Stimulated activated CD4-positive, alpha-beta T cell treated with anti-CD3 and anti-CD28 coated beads, Interleukin-12 subunit alpha, Interleukin-12 subunit beta, amount 100 ng/mL, for 24 hours (primary cell): ENCODE data around the gene POLN.
"Not testable (repeated sequence)": the region's sequence is repeated elsewhere in the genome, so short reads cannot be mapped to it uniquely, and the experiment has no call there.

ENCODE experiments used
- DNase-seq, 2 experiments: peaks; one replicate each; pipeline ENCODE4 v3.0.0-alpha.2; 2020; ENCODE audit warnings: low read depth in 2 of 2

Gene POLN

DNA sequence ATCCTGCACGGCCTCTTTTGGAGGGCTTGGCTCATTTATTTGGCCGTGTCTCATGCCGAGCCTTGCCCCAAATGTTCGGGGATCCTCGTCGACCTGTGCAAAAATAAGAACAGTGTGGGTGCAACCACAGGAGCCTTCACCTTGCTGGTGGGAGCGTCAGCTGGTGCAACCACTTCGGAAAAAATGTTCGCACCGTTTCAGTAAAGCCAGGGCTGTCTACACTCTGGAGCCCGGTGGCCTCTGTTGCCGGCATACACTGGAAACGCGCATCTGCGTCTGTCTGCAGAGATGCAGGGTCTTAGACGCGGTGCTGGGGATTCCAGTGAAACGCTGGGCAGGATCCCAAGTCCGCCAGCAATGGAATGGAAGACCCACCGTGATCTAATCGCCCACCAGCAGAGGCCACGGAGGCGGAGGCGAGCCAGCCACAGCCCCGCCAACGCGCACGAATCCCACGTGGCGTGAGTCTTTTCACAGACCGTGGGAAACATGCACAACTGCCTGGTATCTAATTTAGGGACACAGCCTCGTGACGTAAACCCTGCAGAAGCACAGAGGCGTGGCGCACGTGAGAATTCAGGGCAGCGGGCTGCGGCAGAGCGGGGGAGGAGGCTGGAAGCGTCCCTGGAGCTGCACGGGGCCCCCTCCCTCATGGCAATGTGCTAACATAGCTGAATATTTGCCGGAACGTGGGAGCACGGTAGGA lies 33.8 kb upstream of the POLN start:
- no peak for DNase-seq

DNA sequence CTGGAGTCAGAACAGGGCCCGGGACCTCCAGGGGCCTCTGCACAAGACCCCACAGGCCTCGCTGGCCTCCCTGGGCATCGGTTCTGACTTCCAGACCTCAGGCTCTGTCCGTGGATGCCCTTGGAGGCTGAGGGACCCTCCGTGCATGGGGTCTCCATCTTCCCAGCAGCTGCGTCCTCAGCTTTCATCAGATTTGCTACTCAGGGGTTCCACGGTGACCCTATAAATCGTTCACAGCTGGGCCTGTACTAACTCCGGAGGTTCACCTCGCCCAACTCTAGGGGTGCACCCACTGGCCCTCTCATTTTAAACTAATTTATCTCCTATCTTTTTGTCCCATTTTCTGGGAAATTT lies 33.1 kb upstream of the POLN start:
- not testable (repeated sequence) for DNase-seq

DNA sequence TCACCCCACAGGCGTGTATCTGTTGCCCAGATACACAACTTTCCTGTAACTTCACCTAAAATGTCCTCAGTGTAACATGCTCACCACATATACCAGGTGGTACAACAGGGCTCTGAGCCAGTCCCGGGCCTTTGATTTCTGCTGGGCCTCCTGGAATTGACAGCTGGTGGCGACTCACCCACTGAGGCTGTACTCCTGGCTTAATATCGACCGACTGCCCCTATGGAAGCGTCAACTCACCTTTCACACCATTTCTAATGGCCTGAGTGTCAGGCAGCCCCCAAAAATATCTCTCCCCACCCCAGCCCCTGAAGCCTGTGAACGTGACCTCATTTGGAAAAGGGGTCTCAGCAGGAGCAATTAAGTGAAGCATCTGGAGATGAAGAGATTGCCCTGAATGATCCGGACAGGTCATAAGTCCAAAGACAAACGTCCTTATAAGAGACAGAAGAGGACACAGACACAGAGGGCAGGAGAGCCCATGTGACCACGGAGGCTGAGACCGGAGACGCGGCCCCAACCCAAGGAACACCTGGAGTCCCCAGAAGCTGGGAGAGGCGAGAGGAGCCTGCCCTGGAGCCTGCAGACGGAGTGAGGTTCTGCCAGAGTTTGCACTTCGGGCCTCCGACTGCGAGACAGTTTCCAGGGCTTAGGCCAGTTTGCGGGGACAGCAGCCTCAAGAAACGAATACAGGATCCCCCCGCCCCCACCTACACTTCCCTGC lies 32.6 kb upstream of the POLN start:
- no peak for DNase-seq

DNA sequence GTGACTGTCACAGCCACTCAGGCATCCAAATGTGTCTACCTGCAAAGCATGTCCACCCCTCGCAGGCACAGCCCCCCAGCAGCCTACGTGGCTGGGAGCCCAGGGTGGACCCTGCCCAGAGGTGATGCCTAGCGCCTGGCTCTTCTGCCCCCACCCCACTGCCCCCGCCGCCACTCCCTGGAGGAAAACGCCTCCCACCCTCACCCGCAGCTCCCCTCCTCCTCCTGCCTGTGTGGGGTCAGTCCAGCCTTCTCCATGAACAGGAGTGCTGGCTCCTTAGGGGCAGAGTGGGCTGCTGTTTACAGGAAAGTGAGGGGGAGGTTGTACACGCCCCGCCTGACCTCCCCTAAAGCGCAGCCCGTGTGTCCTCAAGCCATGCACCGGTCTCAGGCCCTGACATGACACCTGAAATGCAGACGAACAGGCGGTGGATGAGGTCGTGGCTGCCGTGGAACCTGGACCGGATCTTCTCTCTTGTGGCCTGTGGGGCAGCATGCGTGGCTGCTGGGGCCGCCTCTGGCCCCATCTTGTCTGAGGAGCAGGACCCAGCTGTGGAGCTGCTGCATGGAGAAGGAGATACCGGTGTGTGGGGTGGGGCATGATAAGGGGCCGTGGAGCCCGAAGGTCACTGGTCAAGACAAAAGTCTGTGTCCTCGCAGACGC lies 31.9 kb upstream of the POLN start:
- no peak for DNase-seq

DNA sequence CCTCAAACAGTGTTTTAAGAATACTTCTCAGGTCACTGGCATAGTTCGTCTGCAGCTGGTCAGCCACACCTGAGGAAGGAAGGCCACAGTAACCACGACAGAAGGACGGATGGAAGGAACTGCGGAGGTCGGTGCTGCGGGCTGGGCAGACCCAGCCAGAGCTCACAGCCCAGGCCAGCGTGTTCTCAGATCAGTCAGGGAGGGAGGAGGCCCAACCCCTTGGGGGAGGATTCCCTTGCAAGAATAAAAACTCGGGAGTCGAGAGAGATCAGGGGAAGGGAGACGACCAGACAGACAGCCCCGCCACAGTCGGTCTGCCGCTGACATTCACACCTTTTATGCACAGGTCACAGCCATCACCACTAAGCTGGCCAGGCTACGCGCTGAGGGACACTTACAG lies 31.3 kb upstream of the POLN start:
- DNase-seq: no peak

DNA sequence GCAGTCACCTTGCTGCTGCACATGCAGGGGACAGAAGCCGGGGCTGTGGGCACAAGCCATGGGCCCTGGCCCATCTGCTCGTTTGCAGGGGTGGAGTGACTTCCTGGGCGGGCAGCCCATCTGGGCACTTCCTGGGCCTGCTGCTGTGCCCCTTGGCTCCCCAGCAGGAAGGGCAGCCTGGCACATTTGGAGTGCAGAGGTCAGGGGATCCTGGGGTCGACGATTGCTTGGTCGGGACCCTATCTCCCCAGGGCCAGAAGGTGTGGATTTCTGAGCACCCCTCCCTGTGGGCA lies 30.9 kb upstream of the POLN start:
- no peak for DNase-seq

DNA sequence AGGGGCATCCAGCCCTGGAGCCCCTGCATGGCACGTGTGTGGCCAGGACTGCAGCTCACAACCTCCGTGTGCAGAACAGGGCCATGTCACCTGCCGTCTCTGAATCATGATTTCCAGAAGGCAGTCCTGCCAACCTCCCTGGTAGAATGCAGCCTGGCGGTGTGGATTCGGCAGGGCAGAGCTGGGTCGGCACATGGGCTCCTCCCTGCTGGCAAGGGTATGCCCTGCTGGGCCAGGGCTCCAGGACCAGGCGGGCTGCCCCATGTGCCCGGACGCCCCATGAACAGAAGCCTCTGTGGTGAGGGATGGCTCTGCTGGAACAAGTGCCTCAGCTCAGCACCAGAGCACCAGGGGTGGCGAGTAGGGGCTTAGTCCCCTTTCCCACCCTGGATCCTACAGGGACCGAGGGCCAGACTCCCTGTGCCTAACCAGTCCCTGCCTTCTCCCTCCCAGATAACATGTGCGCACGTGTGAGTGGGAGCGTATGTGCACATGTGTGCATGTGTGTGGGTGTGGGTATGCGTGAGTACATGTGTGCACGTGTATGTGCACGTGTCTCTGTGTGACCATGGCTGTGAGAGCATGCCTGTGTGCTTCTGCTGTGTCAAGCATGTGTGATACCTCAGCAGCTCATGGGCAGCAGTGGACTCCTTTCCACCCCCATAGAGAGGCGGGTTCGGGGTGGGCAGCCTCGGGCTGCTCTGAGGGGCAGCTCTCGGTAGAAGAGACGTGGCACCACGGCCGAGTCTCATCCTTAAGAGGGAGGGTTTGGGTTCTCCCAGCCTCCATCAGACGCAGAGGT lies 30.3 kb upstream of the POLN start:
- no peak for DNase-seq

DNA sequence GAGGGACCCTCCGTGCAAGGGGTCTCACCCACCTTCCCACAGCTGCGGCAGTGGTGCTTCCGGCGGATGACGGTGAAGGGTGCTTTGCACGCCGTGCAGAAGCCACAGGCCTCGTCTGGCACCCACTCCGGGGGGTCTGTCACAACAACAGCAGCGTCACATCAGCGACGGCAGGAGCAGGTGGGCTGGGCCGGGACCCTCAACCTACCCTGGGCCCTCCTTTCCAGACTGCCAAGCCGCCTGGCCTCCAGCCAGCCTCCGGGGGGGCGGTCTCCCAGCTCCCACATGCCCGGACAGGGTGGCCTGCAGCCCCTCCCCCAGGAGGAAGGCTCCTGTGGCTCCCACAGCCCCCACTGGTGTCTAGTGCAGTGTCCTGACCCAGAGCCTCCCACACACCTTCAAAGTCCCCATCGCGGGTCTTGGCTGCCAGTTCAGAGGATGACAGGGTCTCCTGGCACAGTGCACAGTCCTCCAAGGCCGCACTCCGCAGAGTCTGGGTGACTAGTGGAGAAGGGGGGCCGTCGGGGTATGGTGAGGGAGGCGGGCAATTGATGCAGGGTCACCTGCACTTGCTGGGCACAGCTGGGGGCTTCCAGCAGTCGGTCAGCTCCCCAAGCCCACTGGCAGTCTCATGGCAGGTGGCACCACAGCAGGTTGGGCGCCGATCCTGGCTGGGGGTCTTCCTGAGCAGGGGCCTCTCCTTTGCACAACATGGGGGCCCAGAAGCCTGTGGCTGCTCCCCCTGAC lies 29.5 kb upstream of the POLN start:
- DNase-seq: no peak

DNA sequence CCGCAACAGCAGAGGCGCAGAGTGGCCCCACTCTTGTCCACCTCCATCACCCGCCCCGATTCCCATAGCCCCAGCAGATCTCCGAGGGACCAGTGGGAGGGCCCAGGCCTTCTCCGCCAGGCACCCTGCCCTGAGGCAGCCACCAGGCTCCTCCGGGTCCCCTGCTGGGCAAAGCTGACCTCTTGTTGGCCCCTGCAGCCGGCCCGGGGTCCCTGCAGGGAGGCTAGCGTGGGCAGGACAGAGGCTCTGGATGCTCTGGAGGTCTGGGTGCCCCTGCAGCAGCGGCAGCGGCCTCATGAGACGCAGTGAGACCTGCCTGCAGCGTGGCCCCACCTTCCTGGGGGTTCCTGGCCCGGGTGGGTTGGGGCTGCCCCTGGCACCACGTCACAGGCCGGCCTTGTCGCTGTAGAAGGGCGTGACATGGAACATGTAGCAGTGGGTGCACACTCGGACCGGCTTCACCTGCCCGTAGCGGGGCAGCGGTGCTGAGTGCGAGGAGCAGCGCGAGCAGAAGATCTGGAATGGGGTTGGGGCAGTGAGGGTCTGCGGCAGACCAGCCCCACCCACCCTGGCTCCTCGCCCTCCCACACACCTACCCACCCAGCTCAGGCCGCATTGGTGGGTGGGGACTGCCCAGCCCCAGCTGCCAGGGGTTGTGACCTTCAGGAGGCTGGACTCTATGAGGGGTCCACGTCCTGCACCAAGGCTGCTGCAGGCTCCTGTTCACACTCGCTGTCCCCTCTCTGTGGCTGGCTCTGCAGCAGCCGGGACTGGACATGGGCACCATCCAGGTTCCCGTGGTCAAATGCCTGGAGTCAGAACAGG lies 28.6 kb upstream of the POLN start:
- no peak for DNase-seq

DNA sequence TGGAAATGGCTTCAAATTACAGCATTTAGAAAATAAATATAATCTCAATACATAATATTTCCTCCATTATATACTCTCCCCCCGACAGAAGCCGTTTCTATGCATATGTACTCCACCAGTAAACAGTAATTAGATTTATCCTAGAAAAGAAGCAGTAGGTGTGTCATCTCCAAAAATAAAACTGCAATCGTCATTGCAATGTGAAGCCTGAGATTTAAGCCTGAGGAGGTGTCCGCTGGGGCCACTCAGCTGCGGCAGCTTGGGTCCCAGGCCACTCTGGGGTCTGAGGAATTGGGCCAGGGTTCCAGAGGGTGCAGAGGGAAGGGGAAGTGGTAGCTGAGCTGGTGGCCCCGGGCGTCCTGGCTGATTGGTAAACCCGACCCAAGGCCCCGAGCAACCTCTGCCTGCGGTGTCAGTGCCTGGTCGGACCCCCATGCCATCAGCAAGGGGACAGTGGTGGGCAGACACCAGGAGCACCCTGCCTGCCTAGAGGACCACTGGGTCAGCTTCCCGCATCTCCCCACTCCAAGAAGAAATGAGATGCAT lies 27.8 kb upstream of the POLN start:
- DNase-seq: no peak

DNA sequence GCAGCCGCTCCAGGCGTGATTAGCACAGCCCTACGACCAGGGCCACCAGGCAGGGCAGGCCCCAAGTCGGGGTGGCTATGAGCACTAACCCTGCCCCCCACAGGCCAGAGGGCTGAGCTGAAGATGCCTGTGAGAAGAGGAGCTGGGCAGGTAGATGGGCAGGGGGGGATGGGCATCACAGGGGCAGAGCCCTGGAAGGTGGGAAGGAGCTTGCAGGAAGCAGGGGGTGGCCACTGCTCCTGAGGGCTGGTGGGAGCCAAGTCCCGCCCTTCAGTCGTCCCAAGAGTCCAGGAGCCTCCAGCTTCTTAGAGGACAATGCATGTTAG lies 27.2 kb upstream of the POLN start:
- DNase-seq: no peak

DNA sequence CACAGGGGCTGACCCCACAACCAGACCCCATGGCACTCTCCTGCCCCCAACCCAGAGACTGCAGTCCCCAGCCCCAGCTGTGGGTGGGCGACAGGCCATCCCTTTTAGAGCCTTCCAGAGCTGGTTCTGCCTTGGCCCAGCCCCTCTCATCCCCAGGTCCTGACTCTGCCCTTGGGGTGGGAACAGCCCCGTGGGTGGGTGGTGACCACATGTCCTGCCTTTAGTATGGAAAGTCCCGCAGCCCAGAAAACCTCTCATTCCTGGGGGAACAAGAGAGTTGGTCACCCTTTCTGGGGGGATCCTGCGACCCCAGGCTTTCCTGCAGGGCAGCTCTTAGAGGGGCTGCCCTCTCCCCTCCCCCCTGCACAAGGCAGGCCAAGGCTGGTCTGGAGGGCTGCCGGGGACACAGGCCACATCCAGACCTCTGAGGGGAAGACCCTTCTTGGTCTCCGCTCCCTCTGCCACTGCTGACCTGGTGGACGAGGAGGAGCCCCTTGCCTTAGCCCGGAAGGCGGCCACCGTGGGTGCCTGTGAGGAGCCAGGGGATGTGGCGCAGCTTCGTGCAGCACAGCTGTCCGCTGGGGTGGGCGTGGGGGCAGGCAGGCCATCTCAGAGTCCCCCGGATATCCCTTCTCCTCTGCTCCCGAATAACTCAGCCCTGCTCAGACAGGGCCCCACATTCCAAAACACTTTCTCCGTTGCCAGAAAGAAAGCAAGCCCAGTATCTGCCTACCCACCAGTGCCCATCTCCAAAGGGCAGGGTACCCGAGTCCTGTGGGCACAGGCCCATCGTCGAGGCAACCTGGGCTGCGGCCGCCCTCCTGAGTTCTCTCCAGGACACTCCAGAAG lies 26.7 kb upstream of the POLN start:
- DNase-seq: no peak

DNA sequence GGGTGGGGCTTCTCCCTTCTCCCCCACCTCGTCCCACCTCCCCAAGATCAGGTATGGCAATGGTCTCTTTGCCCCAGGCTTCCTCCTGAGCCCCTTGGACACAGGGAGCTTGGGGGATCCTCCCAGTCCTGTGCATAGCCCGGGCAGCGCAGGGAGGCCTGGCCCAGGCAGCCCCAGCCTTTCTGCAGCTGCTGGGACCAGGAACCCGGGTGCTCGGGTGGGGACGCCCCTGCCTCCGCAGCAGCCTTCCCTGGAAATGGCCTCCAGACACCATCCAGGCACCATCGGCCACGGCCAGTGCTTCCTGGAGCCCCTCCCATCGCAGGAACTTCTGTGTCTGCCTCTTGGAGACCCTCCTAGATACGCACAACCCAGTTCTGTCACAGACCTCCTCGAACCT lies 25.9 kb upstream of the POLN start:
- DNase-seq: no peak

DNA sequence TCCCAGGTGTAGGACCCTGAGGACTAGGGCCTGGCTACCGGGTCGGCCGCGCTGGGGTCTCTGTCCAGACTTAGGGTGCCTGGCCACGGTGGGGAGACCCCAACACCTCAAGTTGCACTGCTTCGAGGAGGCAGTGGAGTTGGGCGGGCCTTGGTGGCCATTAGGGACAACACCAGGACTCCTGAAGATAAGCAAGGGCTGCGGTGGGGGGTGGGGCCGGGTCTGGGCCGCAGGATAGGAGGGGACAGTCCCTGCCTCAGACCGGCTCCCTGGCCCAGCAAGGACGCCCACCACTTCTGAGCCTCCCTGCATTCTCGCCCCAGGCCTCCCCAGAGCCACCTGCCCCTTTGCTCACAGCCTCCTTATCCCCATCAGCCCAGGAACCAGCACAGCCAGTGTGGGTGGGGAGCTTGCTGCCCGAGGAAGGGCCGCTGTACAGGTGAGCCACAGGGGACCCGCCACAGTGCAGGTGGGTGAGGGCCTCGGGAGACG lies 25.4 kb upstream of the POLN start:
- no peak for DNase-seq

DNA sequence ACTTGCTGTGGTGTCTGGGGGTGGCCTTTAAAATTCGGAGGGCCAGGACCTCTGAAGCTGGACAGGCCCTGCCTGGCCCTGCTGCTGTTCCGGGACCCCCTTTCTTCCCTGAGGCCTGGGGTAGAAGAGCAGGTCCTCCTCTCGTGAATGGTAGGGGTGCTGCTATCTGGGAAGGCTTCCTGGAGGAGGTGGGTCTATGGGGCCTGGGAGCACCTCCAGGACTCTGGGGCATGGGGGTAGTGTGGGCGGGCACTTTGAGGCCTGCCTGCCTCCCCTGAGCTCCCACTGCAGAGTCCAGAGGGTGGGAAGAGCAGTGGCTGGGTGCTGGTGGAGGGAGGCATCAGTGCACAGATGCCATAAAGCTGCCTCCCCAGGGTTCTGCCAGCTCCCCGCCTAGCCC lies 24.9 kb upstream of the POLN start:
- DNase-seq: no peak

DNA sequence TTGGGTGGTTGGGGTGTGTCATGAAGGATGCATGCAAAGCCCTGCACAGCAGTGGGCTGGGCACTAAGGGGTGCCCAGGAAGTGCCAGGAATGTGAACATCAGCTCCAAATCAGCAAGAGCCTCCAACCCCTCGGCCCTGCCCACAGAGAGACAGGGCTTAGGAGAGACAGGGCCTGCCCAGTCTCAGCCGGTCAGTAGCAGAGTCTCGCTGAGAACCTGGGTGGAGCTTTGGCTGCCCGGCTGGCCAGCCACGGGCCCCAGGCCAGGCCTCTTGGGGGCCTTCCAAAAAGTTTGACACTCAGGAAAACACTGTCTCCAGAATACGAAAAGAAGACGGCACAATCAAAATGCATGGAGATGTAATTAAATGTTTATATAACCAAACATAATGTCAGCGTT lies 24.3 kb upstream of the POLN start:
- DNase-seq: no peak

DNA sequence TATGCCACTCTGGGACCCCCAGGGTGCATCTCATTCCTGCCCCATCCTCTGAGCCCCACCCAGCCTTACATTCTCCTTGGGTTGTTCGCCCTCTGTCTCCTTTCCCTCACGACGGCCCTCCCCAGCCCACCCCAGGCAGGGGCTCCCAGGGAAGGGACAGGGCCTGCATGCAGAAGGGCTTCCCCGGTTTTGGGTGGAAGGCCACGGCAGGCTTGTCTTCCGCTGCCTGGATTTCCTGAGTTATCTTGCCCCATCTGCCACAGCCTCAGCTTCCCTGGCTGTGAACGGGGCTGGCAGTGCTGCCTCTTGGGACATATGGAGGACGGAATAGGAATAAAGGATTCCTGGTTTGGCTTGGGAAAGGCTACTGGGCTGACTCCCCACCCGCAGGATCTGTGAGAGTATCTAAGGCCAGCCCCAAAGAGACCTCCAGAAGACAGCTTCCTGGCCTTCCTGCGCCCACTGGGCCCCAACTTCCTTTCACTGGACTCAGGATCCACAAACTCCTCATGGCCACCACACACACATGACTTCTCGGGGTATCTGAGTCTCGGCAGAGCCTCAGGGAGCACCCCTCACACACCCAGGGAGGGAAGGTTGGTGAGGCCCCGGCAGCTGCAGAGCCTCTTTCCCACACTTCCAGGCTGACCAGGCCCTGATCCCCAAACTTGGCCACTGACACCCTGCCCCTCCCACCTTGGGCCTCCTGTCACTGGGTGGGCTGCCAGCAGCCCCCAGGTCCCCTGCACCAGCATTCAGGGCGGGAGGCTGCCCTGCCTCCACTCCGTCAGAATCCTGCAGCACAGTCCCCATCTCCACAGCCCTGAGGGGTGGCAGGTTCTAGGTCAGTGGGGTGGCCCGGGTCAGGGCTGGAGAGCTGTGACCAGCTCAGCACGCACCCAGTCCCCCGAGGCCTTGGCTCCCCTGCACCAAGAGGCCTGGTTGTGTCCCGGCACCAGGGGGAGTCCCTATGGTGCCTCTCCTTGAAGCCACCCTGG lies 23.5 kb upstream of the POLN start:
- DNase-seq: no peak

DNA sequence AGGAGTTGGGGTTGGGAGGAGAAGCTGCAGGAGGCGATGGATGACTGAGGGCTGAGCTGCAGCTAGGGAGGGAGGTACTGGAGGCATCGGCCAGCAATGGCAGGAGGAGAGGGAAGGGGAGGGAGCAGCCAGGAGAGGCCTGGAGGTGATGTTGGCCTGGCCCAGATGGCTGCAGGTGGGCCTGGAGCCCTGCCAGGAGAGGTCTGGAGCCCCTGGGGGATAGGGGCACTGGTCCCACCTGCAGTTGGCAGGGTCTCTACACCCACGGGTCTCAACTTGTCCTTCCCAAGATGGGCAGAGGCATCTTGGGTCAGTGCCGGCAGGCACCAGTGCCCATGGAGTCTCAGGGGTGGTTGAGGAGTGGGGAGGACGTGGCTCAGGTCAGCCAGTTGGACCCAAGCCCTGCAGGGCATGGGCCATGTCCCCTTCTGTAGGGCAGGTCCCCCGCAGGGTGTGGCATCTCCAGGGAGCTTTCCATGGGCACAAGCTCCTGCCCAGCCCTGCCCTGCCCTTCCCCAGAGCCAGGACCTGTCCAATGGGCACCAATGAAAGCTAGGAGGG lies 22.6 kb upstream of the POLN start:
- no peak for DNase-seq
